Mucosa of stomach (tissue), 1 donor: ENCODE data around the gene SSR1.
"Not testable (repeated sequence)": the region's sequence is repeated elsewhere in the genome, so short reads cannot be mapped to it uniquely, and the experiment has no call there.

ENCODE experiments used
- H3K27me3 ChIP-seq: one replicate; pipeline ENCODE4 v1.7.0; 2013; ENCODE audit warnings: mild to moderate bottlenecking, low read length; ENCODE audit not compliant: control insufficient read depth, insufficient read depth
- H3K36me3 ChIP-seq: one replicate; pipeline ENCODE4 v1.7.0; 2013; ENCODE audit warnings: low read length; ENCODE audit not compliant: control insufficient read depth, insufficient read depth
- H3K4me1 ChIP-seq: one replicate; pipeline ENCODE4 v1.7.0; 2013; ENCODE audit warnings: mild to moderate bottlenecking, low read length; ENCODE audit not compliant: control insufficient read depth, insufficient read depth
- H3K4me3 ChIP-seq: one replicate; pipeline ENCODE4 v1.7.0; 2013; ENCODE audit warnings: low read length
- H3K9ac ChIP-seq: one replicate; pipeline ENCODE4 v1.7.0; 2013; ENCODE audit warnings: mild to moderate bottlenecking, low read length, moderate library complexity
- H3K9me3 ChIP-seq: one replicate; pipeline ENCODE4 v1.7.0; 2013; ENCODE audit warnings: mild to moderate bottlenecking, low read length, moderate library complexity; ENCODE audit not compliant: control insufficient read depth
- donor health status: Pancreatic carcinoma.

The SSR1 gene

DNA sequence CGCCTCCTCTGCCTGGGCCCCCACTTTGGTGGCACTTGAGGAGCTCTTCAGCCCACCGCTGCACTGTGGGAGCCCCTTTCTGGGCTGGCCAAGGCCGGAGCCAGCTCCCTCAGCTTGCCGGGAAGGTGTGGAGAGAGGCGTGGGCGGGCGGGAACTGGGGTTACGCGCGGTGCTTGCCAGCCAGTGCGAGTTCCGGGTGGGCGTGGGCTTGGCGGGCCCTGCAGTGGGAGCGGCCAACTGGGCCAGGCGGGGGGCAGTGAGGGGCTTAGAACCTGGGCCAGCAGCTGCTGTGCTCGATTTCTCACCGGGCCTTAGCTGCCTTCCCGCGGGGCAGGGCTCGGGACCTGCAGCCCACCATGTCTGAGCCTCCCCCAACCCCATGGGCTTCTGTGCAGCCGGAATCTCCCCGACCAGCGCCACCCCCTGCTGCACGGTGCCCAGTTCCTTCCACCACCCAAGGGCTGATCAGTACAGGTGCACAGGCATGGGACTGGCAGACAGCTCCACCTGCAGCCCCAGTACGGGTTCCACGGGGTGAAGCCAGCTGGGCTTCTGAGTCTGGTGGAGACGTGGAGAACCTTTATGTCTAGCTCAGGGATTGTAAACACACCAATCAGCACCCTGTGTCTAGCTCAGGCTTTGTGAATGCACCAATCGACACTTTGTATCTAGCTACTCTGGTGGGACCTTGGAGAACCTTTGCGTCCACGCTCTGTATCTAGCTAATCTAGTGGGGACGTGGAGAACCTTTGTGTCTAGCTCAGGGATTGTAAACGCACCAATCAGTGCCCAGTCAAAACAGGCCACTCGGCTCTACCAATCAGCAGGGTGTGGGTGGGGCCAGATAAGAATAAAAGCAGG lies 2.3 kb upstream of the SSR1 start:
- not testable (repeated sequence) for H3K9me3 ChIP-seq, H3K4me3 ChIP-seq, H3K9ac ChIP-seq, H3K27me3 ChIP-seq, H3K4me1 ChIP-seq, H3K36me3 ChIP-seq

DNA sequence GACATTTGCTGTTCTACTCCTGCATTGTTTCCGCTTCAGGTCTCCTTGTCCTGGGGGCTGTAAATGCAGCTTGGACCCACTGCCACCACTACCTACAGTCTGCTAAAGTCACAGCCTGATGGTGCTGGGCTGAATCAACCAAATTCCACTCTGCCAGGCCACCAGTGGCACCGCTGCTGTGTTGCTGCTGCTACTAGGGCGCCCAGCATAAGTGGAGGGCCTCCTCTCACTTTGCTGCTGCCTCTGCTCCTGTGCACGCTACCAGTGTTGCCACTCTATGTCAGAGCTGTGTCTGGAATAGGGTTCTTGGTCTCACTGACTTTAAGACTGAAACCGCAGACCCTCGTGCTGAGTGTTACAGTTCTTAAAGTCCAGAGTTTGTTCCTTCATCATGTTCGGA lies 1.4 kb upstream of the SSR1 start:
- no peak overlapping the region for H3K4me3 ChIP-seq
- H3K4me1 ChIP-seq = peaks cover 4% of the 10 kb centered on the region
- H3K9ac ChIP-seq = no peak overlapping the region
- H3K36me3 ChIP-seq = no peaks in the 10 kb centered on the region
- H3K27me3 ChIP-seq = no peaks in the 10 kb centered on the region
- no peaks in the 10 kb centered on the region for H3K9me3 ChIP-seq

DNA sequence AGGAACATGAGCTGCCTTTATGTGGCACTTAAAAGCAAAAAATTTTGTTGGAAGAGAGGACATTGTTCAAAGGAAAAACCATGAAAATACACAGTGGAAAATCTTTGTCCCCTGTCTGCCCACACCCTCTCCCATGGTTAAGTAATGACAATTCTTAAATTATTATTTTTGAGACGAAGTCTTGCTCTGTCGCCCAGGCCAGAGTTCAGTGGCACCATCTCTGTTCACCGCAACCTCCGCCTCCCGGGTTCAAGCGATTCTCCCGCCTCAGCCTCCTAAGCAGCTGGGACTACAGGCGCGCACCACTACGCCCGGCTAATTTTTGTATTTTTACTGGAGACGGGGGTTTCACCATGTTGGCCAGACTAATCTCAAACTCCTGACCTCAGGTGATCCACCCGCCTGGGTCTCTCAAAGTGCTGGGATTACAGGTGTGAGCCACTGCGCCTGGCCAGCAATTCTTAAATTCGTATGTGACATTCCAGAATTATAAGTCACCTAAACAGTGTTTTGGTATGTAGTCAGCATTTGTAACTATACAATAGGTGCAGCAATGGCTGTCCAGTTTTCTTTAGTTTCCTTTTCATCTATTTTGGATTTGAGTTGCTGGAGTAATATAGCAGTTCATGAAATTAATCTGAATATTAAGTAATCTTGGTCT lies 636 bp upstream of the SSR1 start:
- Histone ChIP-seq H3K4me3 (peak overlapping the region; percentile 27), H3K36me3 (no peaks in the 10 kb centered on the region)

GRCh38 chr6:7311917-7312615 lies 933 bp downstream of the SSR1 start:
- Histone ChIP-seq H3K9me3 (no peaks in the 10 kb centered on the region), H3K4me3 (peak overlapping the region; percentile 96), H3K4me1 (peaks cover 4% of the 10 kb centered on the region), H3K27me3 (no peaks in the 10 kb centered on the region), H3K36me3 (no peaks in the 10 kb centered on the region), H3K9ac (peak overlapping the region; percentile 90)

More for the DNA sequence above, 636 bp upstream of the SSR1 start:
- Histone ChIP-seq H3K4me1 (peaks cover 4% of the 10 kb centered on the region), H3K27me3 (no peaks in the 10 kb centered on the region), H3K9me3 (no peaks in the 10 kb centered on the region), H3K9ac (peak overlapping the region; percentile 29)

GRCh38 chr6:7311176-7311575 lies 1.8 kb downstream of the SSR1 start:
- Histone ChIP-seq H3K36me3 (no peaks in the 10 kb centered on the region), H3K9me3 (no peaks in the 10 kb centered on the region), H3K27me3 (no peaks in the 10 kb centered on the region), H3K9ac (no peak overlapping the region), H3K4me3 (no peak overlapping the region), H3K4me1 (peaks cover 4% of the 10 kb centered on the region)

DNA sequence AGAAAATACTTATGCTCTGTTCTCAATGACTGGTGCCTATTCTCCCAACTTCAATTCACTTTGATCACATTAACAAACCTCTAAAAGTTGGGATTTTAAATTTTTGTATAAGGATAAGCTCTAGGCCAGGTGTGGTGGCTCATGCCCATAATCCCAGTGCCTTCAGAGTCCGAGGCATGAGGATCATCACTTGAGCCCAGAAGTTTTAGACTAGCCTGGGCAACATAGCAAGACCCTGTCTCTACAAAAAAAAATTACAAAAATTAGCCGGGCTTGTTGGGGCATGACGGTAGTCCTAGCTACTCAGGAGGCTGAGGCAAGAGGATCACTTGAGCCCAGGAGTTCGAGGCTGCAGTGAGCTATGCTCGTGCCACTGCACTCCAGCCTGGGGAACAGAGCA lies 3.9 kb downstream of the SSR1 start:
- Histone ChIP-seq H3K9me3 (no peaks in the 10 kb centered on the region), H3K4me1 (peaks cover 4% of the 10 kb centered on the region), H3K4me3 (no peak overlapping the region), H3K27me3 (no peaks in the 10 kb centered on the region), H3K9ac (no peak overlapping the region), H3K36me3 (peaks cover 6% of the 10 kb centered on the region)

DNA sequence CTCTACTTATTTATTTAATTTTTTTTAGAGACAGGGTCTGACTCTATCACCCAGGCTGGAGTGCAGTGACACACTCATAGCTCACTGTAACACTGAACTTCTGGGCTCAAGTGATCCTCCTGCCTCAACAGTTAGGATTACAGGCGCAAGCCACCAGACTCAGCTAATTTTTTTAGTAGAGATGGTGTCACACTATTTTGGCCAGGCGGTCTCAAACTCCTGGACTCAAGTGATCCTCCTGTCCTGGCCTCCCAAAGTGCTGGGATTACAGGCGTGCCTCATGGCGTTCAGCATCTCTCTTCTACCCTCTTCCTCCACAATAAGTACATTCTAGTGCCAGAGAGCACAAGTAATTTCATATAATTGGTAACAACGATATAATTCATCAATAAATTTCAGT lies 5.5 kb downstream of the SSR1 start:
- H3K9me3 ChIP-seq = no peaks in the 10 kb centered on the region
- no peak overlapping the region for H3K4me3 ChIP-seq
- peaks cover 6% of the 10 kb centered on the region for H3K36me3 ChIP-seq
- no peak overlapping the region for H3K9ac ChIP-seq
- no peaks in the 10 kb centered on the region for H3K27me3 ChIP-seq
- peaks cover 4% of the 10 kb centered on the region for H3K4me1 ChIP-seq

- Histone ChIP-seq H3K36me3 (peaks cover 6% of the 10 kb centered on the region), H3K4me1 (peaks cover 5% of the 10 kb centered on the region), H3K4me3 (no peak overlapping the region), H3K27me3 (no peaks in the 10 kb centered on the region), H3K9me3 (no peaks in the 10 kb centered on the region), H3K9ac (no peak overlapping the region)
Observed at GRCh38 chr6:7304821-7305220, 8.2 kb downstream of the SSR1 start.

DNA sequence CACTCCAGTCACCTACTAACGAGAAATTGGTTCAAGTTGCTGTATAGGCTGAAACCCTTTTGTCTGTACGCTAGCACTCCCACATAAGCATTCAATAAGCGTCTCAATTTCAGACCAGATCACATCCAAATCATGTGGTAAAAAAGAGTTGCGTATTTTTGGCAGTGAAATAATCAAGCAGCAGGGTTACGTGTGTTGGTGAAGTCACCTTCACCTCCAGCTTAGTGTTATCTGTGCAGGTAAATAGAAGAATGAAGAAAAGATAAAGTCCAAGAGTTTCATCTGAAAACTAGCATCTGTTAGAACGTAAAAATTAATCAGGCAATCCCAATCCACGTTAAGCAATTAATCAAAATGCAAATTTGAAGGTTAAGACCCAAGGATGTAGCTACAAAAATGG lies 11.3 kb downstream of the SSR1 start:
- H3K4me1 ChIP-seq = peaks cover 5% of the 10 kb centered on the region
- no peaks in the 10 kb centered on the region for H3K27me3 ChIP-seq
- H3K36me3 ChIP-seq = peaks cover 6% of the 10 kb centered on the region
- H3K4me3 ChIP-seq = no peak overlapping the region
- no peak overlapping the region for H3K9ac ChIP-seq
- H3K9me3 ChIP-seq = no peaks in the 10 kb centered on the region

DNA sequence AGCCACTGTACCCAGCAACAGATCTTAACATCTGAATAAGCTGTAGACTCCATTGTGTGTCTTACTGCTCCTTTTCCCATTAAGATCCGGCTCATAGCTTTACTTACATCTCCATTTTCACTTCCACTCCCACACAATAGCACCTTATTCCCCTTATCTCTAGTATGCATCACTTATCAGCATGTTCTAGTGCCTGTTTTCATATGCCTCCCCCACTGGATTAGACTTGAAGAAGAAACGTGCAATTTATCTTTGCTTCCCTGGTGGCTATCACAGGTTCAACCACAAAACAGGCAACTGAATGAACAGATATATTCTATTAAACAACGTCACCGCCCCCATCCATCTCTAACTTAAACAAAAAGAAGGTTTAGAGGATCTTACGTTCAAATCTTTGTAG lies 12.1 kb downstream of the SSR1 start:
- Histone ChIP-seq H3K4me3 (no peak overlapping the region), H3K9me3 (no peaks in the 10 kb centered on the region), H3K4me1 (peaks cover 5% of the 10 kb centered on the region), H3K9ac (no peak overlapping the region), H3K36me3 (peaks cover 6% of the 10 kb centered on the region), H3K27me3 (no peaks in the 10 kb centered on the region)

DNA sequence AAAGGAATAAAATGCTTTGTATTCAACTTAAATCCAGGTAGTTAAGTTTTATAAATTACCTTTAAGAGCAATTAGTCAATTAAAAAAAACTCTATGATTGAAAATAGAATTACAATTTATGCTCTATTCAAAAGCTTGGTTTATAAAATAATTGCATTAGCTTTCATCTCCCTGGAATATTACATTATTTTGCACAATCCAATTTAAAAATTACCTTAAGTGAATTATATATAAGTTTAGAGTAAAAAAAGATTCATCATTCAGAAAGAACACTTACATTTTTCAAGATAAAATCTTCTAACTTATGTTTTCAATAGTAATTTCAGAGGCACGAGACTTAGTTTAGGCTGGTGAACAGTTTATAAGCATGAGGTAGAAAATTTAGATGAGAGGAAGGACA lies 14.9 kb downstream of the SSR1 start:
- Histone ChIP-seq H3K36me3 (no peaks in the 10 kb centered on the region), H3K9me3 (no peaks in the 10 kb centered on the region), H3K27me3 (no peaks in the 10 kb centered on the region), H3K9ac (no peak overlapping the region), H3K4me3 (no peak overlapping the region), H3K4me1 (peaks cover 5% of the 10 kb centered on the region)

GRCh38 chr6:7296602-7297001 lies 16.4 kb downstream of the SSR1 start:
- Histone ChIP-seq H3K4me3 (no peak overlapping the region), H3K4me1 (peaks cover 5% of the 10 kb centered on the region), H3K9me3 (no peaks in the 10 kb centered on the region), H3K36me3 (peaks cover 7% of the 10 kb centered on the region), H3K9ac (no peak overlapping the region), H3K27me3 (no peaks in the 10 kb centered on the region)
